H54 (cell line): ENCODE results near the gene NT5DC4.
A peak's percentile ranks its signal among the peaks of the same experiment; 100 is the strongest.

ENCODE experiments used
- DNase-seq: peaks from one replicate; pipeline ENCODE4 v3.0.0; 2011; ENCODE audit warnings: low spot score, mixed read lengths; ENCODE audit not compliant: insufficient read length
- FAIRE-seq: peaks from 3 replicates; lab custom pipeline; 2011; peaks lifted over from hg19 to GRCh38; lab: Jason Lieb, UNC
- POLR2A ChIP-seq: IDR thresholded peaks from 2 replicates; pipeline ENCODE4 v1.6.1; 2011; ENCODE audit warnings: low read depth, mild to moderate bottlenecking, low read length

NT5DC4 gene

GRCh38 chr2:112733456-112733855 is 12.6 kb downstream of the NT5DC4 start:
- FAIRE-seq (no peak), DNase-seq (no peak)
- TF ChIP-seq POLR2A: no peak

GRCh38 chr2:112733871-112734270 is 13.1 kb downstream of the NT5DC4 start:
- no peak for FAIRE-seq
- TF ChIP-seq POLR2A: no peak
- no peak for DNase-seq

- no peak for FAIRE-seq
- no peak for TF ChIP-seq POLR2A
- DNase-seq: no peak
These were observed 16.9 kb downstream of the NT5DC4 start for GRCh38 chr2:112737542-112738232.

- FAIRE-seq (no peak), DNase-seq (no peak)
- TF ChIP-seq POLR2A: no peak
These were observed 19.7 kb downstream of the NT5DC4 start for GRCh38 chr2:112740527-112740926.

- FAIRE-seq (peak; percentile 91), DNase-seq (peak; percentile 59)
- TF ChIP-seq POLR2A: no peak
These were observed 29.1 kb downstream of the NT5DC4 start for GRCh38 chr2:112749755-112750559.

- no peak for FAIRE-seq
- DNase-seq: no peak
- no peak for TF ChIP-seq POLR2A
These were observed 29.7 kb downstream of the NT5DC4 start for GRCh38 chr2:112750560-112750843.

- FAIRE-seq: no peak
- no peak for DNase-seq
- TF ChIP-seq POLR2A: no peak
These were observed 30.8 kb downstream of the NT5DC4 start for GRCh38 chr2:112751451-112752197.

- FAIRE-seq (no peak), DNase-seq (no peak)
- TF ChIP-seq POLR2A: no peak
These were observed 31.8 kb downstream of the NT5DC4 start for GRCh38 chr2:112752667-112753066.

- DNase-seq (no peak), FAIRE-seq (no peak)
- TF ChIP-seq POLR2A: no peak
These were observed 33.7 kb downstream of the NT5DC4 start for GRCh38 chr2:112754564-112754963.

- no peak for FAIRE-seq
- no peak for DNase-seq
- no peak for TF ChIP-seq POLR2A
These were observed 34.6 kb downstream of the NT5DC4 start for GRCh38 chr2:112755444-112755843.

- TF ChIP-seq POLR2A: no peak
- DNase-seq: no peak
- FAIRE-seq: no peak
These were observed 35.4 kb downstream of the NT5DC4 start for GRCh38 chr2:112756207-112756606.

GRCh38 chr2:112757265-112757664 is 36.4 kb downstream of the NT5DC4 start:
- DNase-seq: no peak
- FAIRE-seq: no peak
- no peak for TF ChIP-seq POLR2A

GRCh38 chr2:112758711-112759110 is 37.9 kb downstream of the NT5DC4 start:
- TF ChIP-seq POLR2A: no peak
- DNase-seq (no peak), FAIRE-seq (no peak)

- FAIRE-seq (no peak), DNase-seq (no peak)
- TF ChIP-seq POLR2A: no peak
These were observed 39.3 kb downstream of the NT5DC4 start for GRCh38 chr2:112760149-112760548.

- DNase-seq (no peak), FAIRE-seq (no peak)
- no peak for TF ChIP-seq POLR2A
These were observed 41.5 kb downstream of the NT5DC4 start for GRCh38 chr2:112762276-112762675.
